Esophagus muscularis mucosa (tissue), 4 donors: Measurements from ENCODE around the gene PIBF1. TPM values are rescaled to one million over a fixed set of nuclear protein-coding genes. Genes with fewer than 3 reads are reported as not detected.
"Not testable (repeated sequence)": the region's sequence is repeated elsewhere in the genome, so short reads cannot be mapped to it uniquely, and the experiment has no call there.

ENCODE experiments used
- DNase-seq: peaks from one replicate; pipeline ENCODE4 v3.0.0-alpha.2; 2017; ENCODE audit errors: extremely low spot score
- H3K27ac ChIP-seq, 4 donors: fragments of 200-600 bp; sonication (generic); replicated peaks in 1 of 4; 1 replicate in 3 of 4; 2 replicates in 1 of 4; pipeline ENCODE4 v1.5.1; 2016 to 2019; ENCODE audit warnings: mild to moderate bottlenecking in 1 of 4
- H3K27me3 ChIP-seq, 4 donors: fragments of 200-600 bp; sonication (generic); one replicate each; pipeline versions ENCODE4 v1.5.1 to v1.6.0; 2016 to 2019
- H3K36me3 ChIP-seq, 4 donors: fragments of 200-600 bp; sonication (generic); one replicate each; pipeline ENCODE4 v1.5.1; 2016 to 2019
- H3K4me1 ChIP-seq, 4 donors: fragments of 200-600 bp; sonication (generic); one replicate each; pipeline ENCODE4 v1.5.1; 2016 to 2019
- H3K4me3 ChIP-seq, 4 donors: fragments of 200-600 bp; sonication (generic); 1 replicate in 2 of 4; 2 replicates in 2 of 4; pipeline ENCODE4 v1.5.1; 2016 to 2019; ENCODE audit warnings: mild to moderate bottlenecking in 4 of 4, moderate library complexity in 1 of 4
- H3K9me3 ChIP-seq, 4 donors: fragments of 200-600 bp; sonication (generic); 1 replicate in 3 of 4; 2 replicates in 1 of 4; pipeline ENCODE4 v1.5.1; 2016 to 2019
- CTCF ChIP-seq, 3 experiments: fragments of 200-600 bp in 2 of 3; fragments of 450-650 bp in 1 of 3; sonication (generic) in 2 of 3; IDR thresholded peaks; one replicate each; pipeline ENCODE4 v1.5.1; 2017 to 2019; ENCODE audit warnings: antibody characterized with exemption in 3 of 3, mild to moderate bottlenecking in 2 of 3, moderate library complexity in 1 of 3
- EP300 ChIP-seq: sonication (generic); formaldehyde crosslinking; IDR thresholded peaks from one replicate; pipeline ENCODE4 v1.6.1; 2017; ENCODE audit warnings: antibody characterized with exemption
- POLR2A ChIP-seq: fragments of 450-650 bp; IDR thresholded peaks from one replicate; pipeline ENCODE4 v1.6.1; 2017; ENCODE audit warnings: antibody characterized with exemption, moderate library complexity, mild to moderate bottlenecking, low read depth
- POLR2AphosphoS5 ChIP-seq, 2 donors: sonication (generic); formaldehyde crosslinking; IDR thresholded peaks; one replicate each; pipeline ENCODE4 v1.6.1; 2017; ENCODE audit warnings: antibody characterized with exemption in 2 of 2
- WGBS: methylation state at CpG from one replicate; pipeline ENCODE4 v1.1.5; 2018; 5-methylcytosine and 5-hydroxymethylcytosine counted together
- intact Hi-C: fragments of 100-400 bp; cut with DNase I; formaldehyde crosslinking; loops from one replicate; pipeline ENCODE4 v1.15.1; 2023
- total RNA-seq, 4 donors: library from RNA; depleted of rRNA; stranded (reverse); fragments of >200 nt; gene quantifications; one replicate each; pipeline versions ENCODE4 v1.1.0 to v1.2.1, GENCODE V29; 2016

Gene PIBF1
- total RNA-seq, 4 donors from 2014 or later = 9.9 to 18.9 (median 13.3) TPM

DNA sequence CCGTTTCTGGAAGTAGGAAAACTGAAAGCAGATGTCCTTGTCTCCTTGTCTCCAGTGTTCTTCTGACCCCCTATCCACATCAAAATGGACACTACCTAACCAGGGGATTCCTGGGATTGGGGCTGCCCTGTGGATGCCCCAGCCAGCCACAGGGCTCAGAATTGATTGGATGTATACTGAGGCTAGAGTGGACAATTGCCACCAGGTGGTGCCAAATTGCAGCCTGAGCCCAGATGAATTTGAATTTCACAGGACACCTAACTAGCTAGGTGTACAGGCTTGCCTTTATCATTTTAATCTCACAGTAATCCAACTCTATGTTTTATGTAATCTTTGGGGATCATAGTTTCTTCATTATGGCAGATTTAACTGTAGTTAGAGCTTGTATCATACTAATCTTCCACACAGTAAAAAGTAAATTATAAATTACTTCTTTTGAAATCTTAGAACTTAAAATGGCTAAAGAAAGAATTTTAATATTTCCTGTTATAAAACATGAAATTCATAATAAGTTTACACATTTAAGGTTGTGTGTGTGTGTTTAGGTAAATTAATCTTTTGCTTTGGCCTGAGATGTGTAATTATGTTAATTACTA, 58.0 kb downstream of the PIBF1 start:
- peak in 2 of 3 experiments; percentile 9 to 50 for TF ChIP-seq CTCF (IDR thresholded peaks at IDR 0.05)
- TF ChIP-seq POLR2A = no peak
- no peak for TF ChIP-seq POLR2AphosphoS5 (IDR thresholded peaks at IDR 0.05)
- Histone ChIP-seq H3K4me3 (no peak overlapping the region), H3K36me3 (peaks cover 0 to 48% (median 10%) of the 10 kb centered on the region in 4 donors), H3K9me3 (no peaks in the 10 kb centered on the region), H3K27me3 (no peaks in the 10 kb centered on the region), H3K27ac (no peak overlapping the region), H3K4me1 (no peaks in the 10 kb centered on the region)
- no peak for DNase-seq
- intact Hi-C loops = no loop called here
- WGBS = 95% methylated on average over 1 of the region's 1 CpG

DNA sequence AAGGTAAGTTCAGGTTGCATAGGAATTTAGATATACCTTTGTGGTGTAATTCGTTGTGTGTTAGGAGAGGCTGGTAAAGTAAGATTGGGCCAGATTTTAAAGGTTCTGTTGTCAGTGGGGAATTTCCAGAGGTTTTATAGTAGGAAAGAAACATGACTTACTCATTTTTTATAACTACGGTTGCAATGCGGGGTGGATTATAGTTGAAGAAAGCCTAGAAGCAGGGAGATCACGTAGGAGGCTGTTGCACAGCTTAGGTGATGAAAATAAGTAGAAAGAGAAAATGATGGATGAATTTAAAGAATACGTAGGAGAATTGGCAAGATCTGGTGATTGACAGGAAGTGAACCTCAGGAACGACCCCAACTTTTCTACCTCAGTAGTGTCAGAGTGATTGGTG, 61.1 kb downstream of the PIBF1 start:
- H3K36me3 ChIP-seq = peaks cover 0 to 53% (median 14%) of the 10 kb centered on the region in 4 donors
- no peak for DNase-seq
- TF ChIP-seq POLR2AphosphoS5 (IDR thresholded peaks at IDR 0.05) (no peak), EP300 (no peak), CTCF (IDR thresholded peaks at IDR 0.05) (no peak), POLR2A (no peak)
- H3K4me3 ChIP-seq = no peak overlapping the region
- H3K27me3 ChIP-seq = no peaks in the 10 kb centered on the region
- H3K27ac ChIP-seq = no peak overlapping the region
- 93% methylated on average over 6 of the region's 6 CpGs for WGBS
- no peaks in the 10 kb centered on the region for H3K4me1 ChIP-seq
- intact Hi-C loops = no loop called here
- H3K9me3 ChIP-seq = no peaks in the 10 kb centered on the region

- H3K4me3 ChIP-seq, H3K4me1 ChIP-seq, DNase-seq, H3K27me3 ChIP-seq, intact Hi-C loops, H3K27ac ChIP-seq, H3K9me3 ChIP-seq: not testable (repeated sequence)
- 95% methylated on average over 2 of the region's 2 CpGs for WGBS
- peaks cover 0 to 60% (median 14%) of the 10 kb centered on the region in 4 donors for H3K36me3 ChIP-seq
Observed at GRCh38 chr13:72845148-72845547, 63.2 kb downstream of the PIBF1 start.

GRCh38 chr13:72849571-72849970, 67.6 kb downstream of the PIBF1 start:
- no peak overlapping the region for H3K4me3 ChIP-seq
- no peaks in the 10 kb centered on the region for H3K27me3 ChIP-seq
- TF ChIP-seq POLR2AphosphoS5 (IDR thresholded peaks at IDR 0.05) = no peak
- no peak for TF ChIP-seq EP300
- no peaks in the 10 kb centered on the region for H3K9me3 ChIP-seq
- H3K27ac ChIP-seq = no peak overlapping the region
- H3K4me1 ChIP-seq = no peaks in the 10 kb centered on the region
- intact Hi-C loops = no loop called here
- 95% methylated on average over 1 of the region's 1 CpG for WGBS
- H3K36me3 ChIP-seq = peaks cover 0 to 65% (median 35%) of the 10 kb centered on the region in 4 donors
- DNase-seq = no peak

- Histone ChIP-seq H3K4me1 (no peaks in the 10 kb centered on the region), H3K36me3 (peaks cover 0 to 55% (median 29%) of the 10 kb centered on the region in 4 donors), H3K27ac (no peak overlapping the region), H3K27me3 (no peaks in the 10 kb centered on the region), H3K4me3 (no peak overlapping the region), H3K9me3 (no peaks in the 10 kb centered on the region)
- DNase-seq = no peak
- intact Hi-C loops = no loop called here
- TF ChIP-seq POLR2AphosphoS5 (IDR thresholded peaks at IDR 0.05) (no peak), EP300 (no peak), POLR2A (no peak), CTCF (IDR thresholded peaks at IDR 0.05) (no peak)
- 92% methylated on average over 10 of the region's 18 CpGs for WGBS
Observed at GRCh38 chr13:72850959-72851677, 69.2 kb downstream of the PIBF1 start.

GRCh38 chr13:72851678-72852014, 69.7 kb downstream of the PIBF1 start:
- Histone ChIP-seq H3K27ac (no peak overlapping the region), H3K9me3 (no peaks in the 10 kb centered on the region), H3K36me3 (peaks cover 0 to 55% (median 29%) of the 10 kb centered on the region in 4 donors), H3K4me3 (no peak overlapping the region), H3K4me1 (no peaks in the 10 kb centered on the region), H3K27me3 (no peaks in the 10 kb centered on the region)
- TF ChIP-seq POLR2AphosphoS5 (IDR thresholded peaks at IDR 0.05) (no peak), POLR2A (no peak), EP300 (no peak), CTCF (IDR thresholded peaks at IDR 0.05) (no peak)
- 89% methylated on average over 3 of the region's 3 CpGs for WGBS
- intact Hi-C loops = no loop called here
- DNase-seq = no peak
